ENCODE measurements around the gene CYP21A2. TPM values are rescaled to one million over a fixed set of nuclear protein-coding genes. Genes with fewer than 3 reads are reported as not detected.
"Not testable (repeated sequence)": the region's sequence is repeated elsewhere in the genome, so short reads cannot be mapped to it uniquely, and the experiment has no call there.

CYP21A2 gene
- total and polyA plus RNA-seq, 4 donors, result 0.30 to 4.9 (median 1.7) TPM

DNA sequence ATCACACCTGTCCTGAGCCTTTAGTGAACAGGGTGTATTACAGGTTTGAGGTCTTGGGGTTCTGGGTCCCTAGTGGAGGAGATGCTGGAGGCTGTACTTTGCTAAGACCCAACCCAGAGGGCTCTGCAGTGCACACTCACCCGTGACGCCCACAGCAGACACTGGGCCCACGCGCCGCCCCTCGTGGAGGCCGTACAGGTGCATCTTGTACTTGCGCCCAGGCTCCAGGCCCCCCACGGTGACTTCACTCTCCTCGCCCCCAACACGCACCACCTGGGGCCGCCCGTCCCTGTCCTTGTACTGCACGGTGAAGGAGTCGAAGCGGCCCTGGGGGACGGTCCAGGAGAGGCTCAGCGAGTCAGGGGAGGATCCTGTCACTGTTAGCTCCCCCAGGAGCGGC, 29.3 kb downstream of the CYP21A2 start:
- peaks cover 20% of the 10 kb centered on the region for H3K36me3 ChIP-seq (ENCODE audit: control insufficient read depth, insufficient read depth, low read length)
- not testable (repeated sequence) for H3K4me1 ChIP-seq (ENCODE audit: control insufficient read depth, insufficient read depth, low read length); DNase-seq (ENCODE audit: low read depth in 4 of 6, low spot score in 6 of 6); H3K4me3 ChIP-seq (ENCODE audit: low read depth, low read length); H3K27ac ChIP-seq (ENCODE audit: low read depth, low read length); H3K9me3 ChIP-seq (ENCODE audit: control insufficient read depth, insufficient read depth, low read length); H3K27me3 ChIP-seq (ENCODE audit: control insufficient read depth, insufficient read depth, low read length)
- 94% methylated on average over 9 of the region's 19 CpGs for WGBS (ENCODE audit: insufficient coverage)

DNA sequence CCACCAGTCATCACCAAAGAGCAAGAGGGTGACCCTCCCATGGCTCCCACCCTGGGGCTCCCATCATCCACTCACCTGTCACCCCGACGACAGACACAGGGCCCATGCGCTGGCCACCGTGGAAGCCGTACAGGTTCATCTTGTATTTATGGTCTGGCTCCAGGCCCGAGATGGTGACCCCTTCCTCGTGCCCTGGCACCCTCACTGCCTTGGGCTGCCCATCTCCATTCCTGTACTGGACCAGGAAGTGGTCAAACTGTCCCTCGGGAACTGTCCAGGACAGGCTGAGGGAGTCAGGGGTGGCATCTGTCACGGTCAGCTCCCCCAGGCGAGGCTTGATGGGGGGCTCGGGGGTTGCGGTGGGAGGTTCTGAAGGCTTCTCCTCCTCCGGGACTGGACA, 30.1 kb downstream of the CYP21A2 start:
- not testable (repeated sequence) for H3K9me3 ChIP-seq (ENCODE audit: control insufficient read depth, insufficient read depth, low read length); H3K27me3 ChIP-seq (ENCODE audit: control insufficient read depth, insufficient read depth, low read length); H3K27ac ChIP-seq (ENCODE audit: low read depth, low read length); H3K4me1 ChIP-seq (ENCODE audit: control insufficient read depth, insufficient read depth, low read length); H3K4me3 ChIP-seq (ENCODE audit: low read depth, low read length); DNase-seq (ENCODE audit: low read depth in 4 of 6, low spot score in 6 of 6)
- peaks cover 20% of the 10 kb centered on the region for H3K36me3 ChIP-seq (ENCODE audit: control insufficient read depth, insufficient read depth, low read length)
- WGBS (ENCODE audit: insufficient coverage), result 92% methylated on average over 13 of the region's 13 CpGs

DNA sequence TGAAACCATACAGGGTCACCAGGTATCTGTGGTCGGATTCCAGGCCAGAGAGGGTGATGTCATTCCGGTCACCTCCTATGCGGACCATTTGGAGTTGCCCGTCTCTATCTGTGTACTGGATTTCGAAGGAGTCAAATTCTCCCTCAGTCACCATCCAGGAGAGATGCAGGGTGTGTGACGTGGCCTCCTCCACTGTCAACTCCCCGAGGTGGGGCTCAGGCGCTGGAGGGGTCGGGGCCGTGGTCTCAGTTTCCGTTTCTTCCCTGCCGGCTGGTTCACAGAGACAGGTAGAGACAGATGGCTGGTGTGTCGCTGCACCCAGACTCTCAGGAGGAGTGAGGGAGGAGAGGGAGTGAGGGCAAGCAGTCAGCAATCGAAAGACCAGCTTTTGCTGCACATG, 30.7 kb downstream of the CYP21A2 start:
- peaks cover 20% of the 10 kb centered on the region for H3K36me3 ChIP-seq (ENCODE audit: control insufficient read depth, insufficient read depth, low read length)
- H3K4me1 ChIP-seq (ENCODE audit: control insufficient read depth, insufficient read depth, low read length), result no peaks in the 10 kb centered on the region
- H3K27ac ChIP-seq (ENCODE audit: low read depth, low read length), result no peak overlapping the region
- H3K4me3 ChIP-seq (ENCODE audit: low read depth, low read length), result no peak overlapping the region
- H3K27me3 ChIP-seq (ENCODE audit: control insufficient read depth, insufficient read depth, low read length), result no peaks in the 10 kb centered on the region
- WGBS (ENCODE audit: insufficient coverage), result 84% methylated on average over 14 of the region's 14 CpGs
- H3K9me3 ChIP-seq (ENCODE audit: control insufficient read depth, insufficient read depth, low read length), result no peaks in the 10 kb centered on the region
- no peak for DNase-seq (ENCODE audit: low read depth in 4 of 6, low spot score in 6 of 6)

DNA sequence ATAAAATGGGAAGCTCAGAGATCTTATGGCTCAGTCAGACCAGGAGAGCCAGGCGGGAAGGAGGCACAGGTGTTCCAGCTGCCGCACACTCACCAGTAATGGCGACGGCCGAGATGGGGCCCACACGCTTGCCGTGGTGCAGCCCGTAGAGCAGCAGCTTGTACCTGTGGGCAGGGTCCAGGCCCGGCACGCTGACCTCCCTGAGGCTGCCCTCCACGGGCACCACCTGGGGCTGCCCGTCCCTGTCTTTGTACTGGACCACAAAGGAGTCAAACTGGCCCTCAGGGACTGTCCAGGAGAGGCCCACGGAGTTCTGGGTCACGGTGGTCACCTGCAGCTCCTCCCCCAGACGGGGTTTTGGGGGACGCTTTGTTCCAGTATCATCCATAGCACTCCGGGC, 31.2 kb downstream of the CYP21A2 start:
- no peak overlapping the region for H3K4me3 ChIP-seq (ENCODE audit: low read depth, low read length)
- H3K9me3 ChIP-seq (ENCODE audit: control insufficient read depth, insufficient read depth, low read length), result no peaks in the 10 kb centered on the region
- peaks cover 20% of the 10 kb centered on the region for H3K36me3 ChIP-seq (ENCODE audit: control insufficient read depth, insufficient read depth, low read length)
- no peaks in the 10 kb centered on the region for H3K27me3 ChIP-seq (ENCODE audit: control insufficient read depth, insufficient read depth, low read length)
- 88% methylated on average over 17 of the region's 17 CpGs for WGBS (ENCODE audit: insufficient coverage)
- DNase-seq (ENCODE audit: low read depth in 4 of 6, low spot score in 6 of 6), result no peak
- H3K4me1 ChIP-seq (ENCODE audit: control insufficient read depth, insufficient read depth, low read length), result no peaks in the 10 kb centered on the region
- H3K27ac ChIP-seq (ENCODE audit: low read depth, low read length), result no peak overlapping the region

DNA sequence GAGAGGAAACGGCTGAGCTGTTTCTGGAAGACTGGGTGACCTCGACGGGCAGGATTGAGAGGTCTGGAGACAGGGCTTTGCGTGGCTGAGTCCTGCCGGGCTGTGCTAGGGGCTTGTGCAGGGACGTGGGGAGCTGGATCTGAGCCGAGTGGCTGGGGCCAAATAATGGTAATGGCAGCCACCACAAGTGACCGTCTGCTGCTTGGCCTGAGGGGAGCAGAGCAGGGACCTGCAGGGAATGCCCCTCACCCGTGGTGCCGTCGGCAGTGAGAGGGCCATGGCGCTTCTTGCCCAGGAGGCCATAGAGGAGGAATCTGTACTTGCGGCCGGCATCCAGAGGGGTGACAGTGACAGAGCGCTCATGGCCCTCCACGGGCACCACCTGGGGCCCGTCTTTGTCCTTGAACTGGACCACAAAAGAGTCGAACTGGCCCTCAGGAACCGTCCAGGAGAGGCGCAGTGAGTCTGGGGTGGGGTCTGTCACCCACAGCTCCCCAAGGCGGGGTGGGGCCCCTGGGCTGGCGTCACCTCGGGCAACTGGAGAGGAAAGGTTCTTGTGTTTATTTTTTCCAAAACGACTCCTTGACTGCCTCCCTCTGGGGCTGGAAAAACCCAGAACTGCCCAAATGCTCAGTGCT, 31.8 kb downstream of the CYP21A2 start:
- H3K27me3 ChIP-seq (ENCODE audit: control insufficient read depth, insufficient read depth, low read length), result no peaks in the 10 kb centered on the region
- DNase-seq (ENCODE audit: low read depth in 4 of 6, low spot score in 6 of 6), result no peak
- peaks cover 20% of the 10 kb centered on the region for H3K36me3 ChIP-seq (ENCODE audit: control insufficient read depth, insufficient read depth, low read length)
- 76% methylated on average over 20 of the region's 24 CpGs for WGBS (ENCODE audit: insufficient coverage)
- H3K4me3 ChIP-seq (ENCODE audit: low read depth, low read length), result no peak overlapping the region
- no peaks in the 10 kb centered on the region for H3K9me3 ChIP-seq (ENCODE audit: control insufficient read depth, insufficient read depth, low read length)
- H3K27ac ChIP-seq (ENCODE audit: low read depth, low read length), result peak overlapping the region; percentile 73
- no peaks in the 10 kb centered on the region for H3K4me1 ChIP-seq (ENCODE audit: control insufficient read depth, insufficient read depth, low read length)

DNA sequence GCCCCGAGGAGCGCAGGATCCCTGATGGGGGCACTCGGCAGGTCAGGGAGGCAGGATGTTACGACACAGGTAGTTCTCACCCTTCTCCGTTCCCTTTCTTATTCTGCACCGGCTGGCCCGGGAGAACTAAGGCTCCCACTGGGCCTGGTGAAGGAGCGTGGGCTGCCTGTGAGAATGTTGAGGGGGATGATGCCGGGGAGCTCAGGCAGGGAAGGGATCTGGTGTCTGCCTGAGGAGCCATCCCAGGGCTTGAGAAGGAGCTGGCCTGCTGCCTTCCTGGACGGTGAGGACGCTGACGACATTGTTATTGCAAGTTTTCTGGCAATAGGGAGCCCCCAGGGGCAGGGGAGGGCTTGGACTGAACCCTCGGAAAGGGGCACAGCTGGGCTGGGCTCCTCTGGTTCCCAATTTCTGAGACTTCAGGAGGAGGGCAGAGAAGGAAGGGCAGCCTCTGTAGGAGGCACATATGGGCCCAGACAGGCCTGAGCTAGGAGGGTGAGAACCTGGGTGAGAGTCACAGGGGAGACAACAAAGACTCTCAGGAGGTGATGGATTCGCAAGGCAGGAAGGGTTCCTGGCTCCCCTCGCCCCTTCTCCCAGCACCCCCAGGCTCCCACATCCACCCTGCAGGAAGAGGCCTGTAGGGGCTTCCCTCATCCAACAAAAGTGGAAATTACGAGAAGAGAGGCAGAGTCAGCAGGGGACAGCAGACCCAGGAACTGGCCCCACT, 32.8 kb downstream of the CYP21A2 start:
- peak in 1 of 6 donors; percentile 54 for DNase-seq (ENCODE audit: low read depth in 4 of 6, low spot score in 6 of 6)
- Histone ChIP-seq H3K27ac (ENCODE audit: low read depth, low read length) (peak overlapping the region; percentile 73), H3K4me1 (ENCODE audit: control insufficient read depth, insufficient read depth, low read length) (peaks cover 3% of the 10 kb centered on the region), H3K27me3 (ENCODE audit: control insufficient read depth, insufficient read depth, low read length) (no peaks in the 10 kb centered on the region), H3K9me3 (ENCODE audit: control insufficient read depth, insufficient read depth, low read length) (no peaks in the 10 kb centered on the region), H3K4me3 (ENCODE audit: low read depth, low read length) (no peak overlapping the region), H3K36me3 (ENCODE audit: control insufficient read depth, insufficient read depth, low read length) (peaks cover 20% of the 10 kb centered on the region)
- WGBS (ENCODE audit: insufficient coverage), result 58% methylated on average over 14 of the region's 16 CpGs

DNA sequence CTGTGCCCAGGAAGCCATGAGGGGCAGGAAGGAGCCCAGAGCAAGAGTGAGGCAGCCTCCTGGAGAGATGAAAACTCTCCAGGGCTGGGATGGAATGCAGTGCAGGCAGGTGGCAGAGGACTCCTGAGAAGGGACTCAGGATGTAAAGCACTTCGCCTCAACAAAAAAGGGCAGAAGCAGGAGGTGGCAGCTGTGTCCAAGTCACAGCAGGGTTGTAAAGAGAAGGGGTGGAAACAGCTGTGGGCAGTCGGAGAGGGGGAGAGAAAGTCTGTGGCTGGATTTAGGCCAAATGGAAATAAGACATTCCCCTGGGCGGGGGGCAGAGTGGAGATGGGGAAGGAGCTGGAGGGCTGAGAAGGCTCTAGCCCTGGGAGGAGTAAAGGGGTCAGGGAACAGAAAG, 34.9 kb downstream of the CYP21A2 start:
- Histone ChIP-seq H3K27me3 (ENCODE audit: control insufficient read depth, insufficient read depth, low read length) (no peaks in the 10 kb centered on the region), H3K4me1 (ENCODE audit: control insufficient read depth, insufficient read depth, low read length) (peaks cover 9% of the 10 kb centered on the region), H3K9me3 (ENCODE audit: control insufficient read depth, insufficient read depth, low read length) (no peaks in the 10 kb centered on the region), H3K36me3 (ENCODE audit: control insufficient read depth, insufficient read depth, low read length) (peaks cover 17% of the 10 kb centered on the region), H3K4me3 (ENCODE audit: low read depth, low read length) (no peak overlapping the region), H3K27ac (ENCODE audit: low read depth, low read length) (no peak overlapping the region)
- WGBS (ENCODE audit: insufficient coverage), result 34% methylated on average over 3 of the region's 3 CpGs
- peak in 2 of 6 donors; percentile 42 to 66 for DNase-seq (ENCODE audit: low read depth in 4 of 6, low spot score in 6 of 6)

DNA sequence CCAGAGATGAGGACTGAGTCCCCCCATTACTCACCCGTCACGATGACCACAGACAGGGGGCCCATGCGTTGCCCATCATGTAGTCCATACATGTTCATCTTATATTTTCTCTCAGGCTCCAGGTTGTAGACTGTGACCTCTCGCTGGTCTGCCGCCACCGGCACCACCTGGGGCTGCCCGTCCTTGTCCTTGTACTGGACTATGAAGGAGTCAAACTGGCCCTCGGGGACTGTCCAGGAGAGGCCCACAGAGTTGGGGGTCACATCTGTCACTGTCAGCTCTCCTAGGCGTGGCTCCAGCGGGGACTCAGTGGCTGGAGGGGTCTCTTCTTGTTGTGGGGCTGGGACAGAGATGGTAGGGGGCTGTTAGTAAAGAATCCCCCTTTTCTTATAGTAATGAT, 35.4 kb downstream of the CYP21A2 start:
- 89% methylated on average over 8 of the region's 10 CpGs for WGBS (ENCODE audit: insufficient coverage)
- Histone ChIP-seq H3K27me3 (ENCODE audit: control insufficient read depth, insufficient read depth, low read length) (no peaks in the 10 kb centered on the region), H3K4me1 (ENCODE audit: control insufficient read depth, insufficient read depth, low read length) (peaks cover 9% of the 10 kb centered on the region), H3K36me3 (ENCODE audit: control insufficient read depth, insufficient read depth, low read length) (peaks cover 11% of the 10 kb centered on the region), H3K4me3 (ENCODE audit: low read depth, low read length) (no peak overlapping the region), H3K9me3 (ENCODE audit: control insufficient read depth, insufficient read depth, low read length) (no peaks in the 10 kb centered on the region), H3K27ac (ENCODE audit: low read depth, low read length) (no peak overlapping the region)
- DNase-seq (ENCODE audit: low read depth in 4 of 6, low spot score in 6 of 6), result no peak

DNA sequence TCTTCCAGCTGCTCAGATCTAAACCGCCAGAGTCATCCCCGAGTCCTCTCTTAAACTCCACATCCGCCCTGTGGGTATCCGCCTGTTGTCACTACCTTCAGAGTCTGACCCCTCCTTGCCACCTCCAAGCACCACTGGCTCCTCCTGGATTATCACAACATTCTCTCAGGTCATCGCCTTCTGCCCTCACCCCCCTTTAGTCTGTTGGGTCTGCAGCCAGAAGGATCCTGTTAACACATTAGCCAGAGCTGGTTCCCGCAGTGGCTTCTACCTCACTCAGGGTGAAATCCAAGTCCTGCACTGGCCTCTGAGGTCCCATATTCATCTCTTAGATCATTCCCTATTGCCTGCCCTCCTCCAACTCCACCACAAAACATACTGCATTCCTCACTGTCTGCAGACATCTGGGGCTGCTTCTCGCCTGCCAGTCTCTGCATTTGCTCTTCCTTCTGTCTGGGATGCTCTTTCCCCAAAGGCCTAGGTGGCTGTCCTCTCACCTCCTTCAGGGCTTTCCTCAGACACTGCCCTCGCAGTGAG, 36.8 kb downstream of the CYP21A2 start:
- Histone ChIP-seq H3K27ac (ENCODE audit: low read depth, low read length) (no peak overlapping the region), H3K4me3 (ENCODE audit: low read depth, low read length) (no peak overlapping the region), H3K27me3 (ENCODE audit: control insufficient read depth, insufficient read depth, low read length) (no peaks in the 10 kb centered on the region), H3K36me3 (ENCODE audit: control insufficient read depth, insufficient read depth, low read length) (peaks cover 10% of the 10 kb centered on the region), H3K4me1 (ENCODE audit: control insufficient read depth, insufficient read depth, low read length) (peaks cover 9% of the 10 kb centered on the region), H3K9me3 (ENCODE audit: control insufficient read depth, insufficient read depth, low read length) (no peaks in the 10 kb centered on the region)
- 86% methylated on average over 8 of the region's 8 CpGs for WGBS (ENCODE audit: insufficient coverage)
- no peak for DNase-seq (ENCODE audit: low read depth in 4 of 6, low spot score in 6 of 6)

DNA sequence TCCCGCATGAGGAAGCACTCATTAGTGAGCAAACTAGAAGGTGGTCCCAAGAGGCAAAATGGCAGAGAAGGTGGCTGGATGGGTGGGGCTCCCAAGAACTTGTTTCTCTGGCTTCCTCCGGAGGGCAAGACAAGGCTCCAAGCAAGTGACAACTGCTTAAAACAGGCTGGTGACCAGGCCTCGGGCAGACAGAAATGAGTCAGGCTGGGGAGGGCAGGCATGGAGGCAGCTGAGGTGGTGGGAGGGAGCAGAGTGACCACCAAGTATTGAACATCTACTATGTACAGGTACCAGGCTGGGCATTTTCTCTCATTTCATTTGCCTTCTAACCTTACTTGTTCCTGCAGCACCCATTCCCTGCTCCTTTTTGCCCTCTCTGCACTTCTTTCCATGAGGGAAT, 37.6 kb downstream of the CYP21A2 start:
- 66% methylated on average over 3 of the region's 3 CpGs for WGBS (ENCODE audit: insufficient coverage)
- H3K36me3 ChIP-seq (ENCODE audit: control insufficient read depth, insufficient read depth, low read length), result peaks cover 5% of the 10 kb centered on the region
- H3K27me3 ChIP-seq (ENCODE audit: control insufficient read depth, insufficient read depth, low read length), result no peaks in the 10 kb centered on the region
- peak overlapping the region; percentile 57 for H3K27ac ChIP-seq (ENCODE audit: low read depth, low read length)
- no peak for DNase-seq (ENCODE audit: low read depth in 4 of 6, low spot score in 6 of 6)
- no peaks in the 10 kb centered on the region for H3K9me3 ChIP-seq (ENCODE audit: control insufficient read depth, insufficient read depth, low read length)
- H3K4me3 ChIP-seq (ENCODE audit: low read depth, low read length), result no peak overlapping the region
- peaks cover 9% of the 10 kb centered on the region for H3K4me1 ChIP-seq (ENCODE audit: control insufficient read depth, insufficient read depth, low read length)

All from spinal cord (tissue), 10 donors.